Chondrocyte (in vitro differentiated cells): ENCODE results near the gene ICA1. TPM values are rescaled to one million over a fixed set of nuclear protein-coding genes. Genes with fewer than 3 reads are reported as not detected.

Source experiments
- DNase-seq: peaks from one replicate; pipeline ENCODE4 v3.0.0; 2021; ENCODE audit warnings: mixed read lengths, low spot score
- H3K27ac Mint-ChIP-seq: one replicate; pipeline ENCODE4 v1.8.0; 2021; ENCODE audit warnings: mild to moderate bottlenecking, moderate library complexity, mixed read lengths; ENCODE audit not compliant: unreplicated experiment
- H3K27me3 Mint-ChIP-seq: 2 replicates; pipeline ENCODE4 v1.8.0; 2021; ENCODE audit warnings: low read depth, mixed read lengths
- H3K36me3 Mint-ChIP-seq: 2 replicates; pipeline ENCODE4 v1.8.0; 2021; ENCODE audit warnings: low read depth, mixed read lengths
- H3K4me1 Mint-ChIP-seq: 2 replicates; pipeline ENCODE4 v1.8.0; 2021; ENCODE audit warnings: low read depth, mild to moderate bottlenecking, mixed read lengths
- H3K4me3 Mint-ChIP-seq: one replicate; pipeline ENCODE4 v1.8.0; 2021; ENCODE audit warnings: mild to moderate bottlenecking, moderate library complexity, mixed read lengths; ENCODE audit not compliant: unreplicated experiment
- H3K9me3 Mint-ChIP-seq: 2 replicates; pipeline ENCODE4 v1.8.0; 2021; ENCODE audit warnings: low read depth, mixed read lengths
- CTCF ChIP-seq: fragments of 200-600 bp; sonication (generic); IDR thresholded peaks from 2 replicates; pipeline ENCODE4 v1.5.0; 2021; ENCODE audit warnings: antibody characterized with exemption, mild to moderate bottlenecking, moderate library complexity
- total RNA-seq: library from RNA; stranded (reverse); gene quantifications from 3 replicates; pipeline ENCODE4 v1.2.1, GENCODE V29; 2021

ICA1 gene
- total RNA-seq, 1 donor from 2014 or later: 5.0 TPM

GRCh38 chr7:8149222-8149621, 112.7 kb downstream of the ICA1 start:
- Mint-ChIP-seq H3K27ac (no peak overlapping the region), H3K4me1 (peaks cover 2% of the 10 kb centered on the region), H3K36me3 (peaks cover 3% of the 10 kb centered on the region), H3K27me3 (no peaks in the 10 kb centered on the region), H3K9me3 (no peaks in the 10 kb centered on the region), H3K4me3 (no peak overlapping the region)
- TF ChIP-seq CTCF: no peak
- DNase-seq: no peak

- no peak overlapping the region for H3K4me3 Mint-ChIP-seq
- no peaks in the 10 kb centered on the region for H3K27me3 Mint-ChIP-seq
- no peak for TF ChIP-seq CTCF
- H3K9me3 Mint-ChIP-seq: no peaks in the 10 kb centered on the region
- no peak for DNase-seq
- no peak overlapping the region for H3K27ac Mint-ChIP-seq
- H3K4me1 Mint-ChIP-seq: no peaks in the 10 kb centered on the region
- peaks cover 3% of the 10 kb centered on the region for H3K36me3 Mint-ChIP-seq
These were observed 114.1 kb downstream of the ICA1 start for GRCh38 chr7:8147760-8148463.

GRCh38 chr7:8146788-8147413, 115.1 kb downstream of the ICA1 start:
- Mint-ChIP-seq H3K27ac (no peak overlapping the region), H3K4me3 (no peak overlapping the region), H3K9me3 (no peaks in the 10 kb centered on the region), H3K36me3 (peaks cover 3% of the 10 kb centered on the region), H3K4me1 (no peaks in the 10 kb centered on the region), H3K27me3 (no peaks in the 10 kb centered on the region)
- no peak for DNase-seq
- no peak for TF ChIP-seq CTCF

GRCh38 chr7:8146106-8146787, 115.7 kb downstream of the ICA1 start:
- Mint-ChIP-seq H3K36me3 (peaks cover 3% of the 10 kb centered on the region), H3K9me3 (no peaks in the 10 kb centered on the region)
- no peak for TF ChIP-seq CTCF

GRCh38 chr7:8144856-8145255, 117.1 kb downstream of the ICA1 start:
- no peak for TF ChIP-seq CTCF
- no peak overlapping the region for H3K27ac Mint-ChIP-seq
- H3K4me3 Mint-ChIP-seq: no peak overlapping the region
- no peaks in the 10 kb centered on the region for H3K27me3 Mint-ChIP-seq
- H3K9me3 Mint-ChIP-seq: no peaks in the 10 kb centered on the region
- no peak for DNase-seq
- no peaks in the 10 kb centered on the region for H3K4me1 Mint-ChIP-seq
- H3K36me3 Mint-ChIP-seq: peaks cover 3% of the 10 kb centered on the region

More at GRCh38 chr7:8146106-8146787, 115.7 kb downstream of the ICA1 start:
- H3K27me3 Mint-ChIP-seq: no peaks in the 10 kb centered on the region
- no peak for DNase-seq
- H3K27ac Mint-ChIP-seq: no peak overlapping the region
- no peak overlapping the region for H3K4me3 Mint-ChIP-seq
- H3K4me1 Mint-ChIP-seq: no peaks in the 10 kb centered on the region
